PFSK-1 (cell line): ENCODE results near the gene MTHFD2L.

Experiments used
- FOXP2 ChIP-seq: optimal IDR thresholded peaks from 2 replicates; pipeline ENCODE3; 2011; ENCODE audit warnings: borderline replicate concordance, control low read depth, inconsistent platforms; ENCODE audit not compliant: insufficient read depth; ENCODE audit errors: extremely low read length, extremely low read depth
- POLR2AphosphoS5 ChIP-seq: IDR thresholded peaks from 2 replicates; pipeline ENCODE4 v1.6.1; 2012; ENCODE audit warnings: low read depth, mild to moderate bottlenecking, control low read depth, low read length, moderate library complexity
- SIN3A ChIP-seq: IDR thresholded peaks from 2 replicates; pipeline ENCODE4 v1.6.1; 2012; ENCODE audit warnings: mild to moderate bottlenecking, low read length, moderate library complexity, borderline replicate concordance; ENCODE audit not compliant: insufficient read depth
- TAF1 ChIP-seq: IDR thresholded peaks from 2 replicates; pipeline ENCODE4 v1.6.1; 2012; ENCODE audit warnings: low read length, control low read depth, borderline replicate concordance; ENCODE audit not compliant: insufficient read depth
- TF ChIP-seq, protein P1 (sequence below), 2 experiments: IDR thresholded peaks; 2 replicates each; pipeline versions ENCODE4 v1.6.1 to v1.8.0; 2011 to 2012; ENCODE audit warnings: low read depth in 2 of 2, low read length in 2 of 2, control low read depth in 1 of 2, inconsistent platforms in 1 of 2, mild to moderate bottlenecking in 1 of 2, moderate library complexity in 1 of 2; ENCODE audit not compliant: insufficient read depth in 1 of 2

The MTHFD2L gene

GRCh38 chr4:74331252-74331651 lies 173.3 kb downstream of the MTHFD2L start:
- TF ChIP-seq POLR2AphosphoS5: no peak
- TF ChIP-seq FOXP2: no peak
- TF ChIP-seq, protein P1, sequence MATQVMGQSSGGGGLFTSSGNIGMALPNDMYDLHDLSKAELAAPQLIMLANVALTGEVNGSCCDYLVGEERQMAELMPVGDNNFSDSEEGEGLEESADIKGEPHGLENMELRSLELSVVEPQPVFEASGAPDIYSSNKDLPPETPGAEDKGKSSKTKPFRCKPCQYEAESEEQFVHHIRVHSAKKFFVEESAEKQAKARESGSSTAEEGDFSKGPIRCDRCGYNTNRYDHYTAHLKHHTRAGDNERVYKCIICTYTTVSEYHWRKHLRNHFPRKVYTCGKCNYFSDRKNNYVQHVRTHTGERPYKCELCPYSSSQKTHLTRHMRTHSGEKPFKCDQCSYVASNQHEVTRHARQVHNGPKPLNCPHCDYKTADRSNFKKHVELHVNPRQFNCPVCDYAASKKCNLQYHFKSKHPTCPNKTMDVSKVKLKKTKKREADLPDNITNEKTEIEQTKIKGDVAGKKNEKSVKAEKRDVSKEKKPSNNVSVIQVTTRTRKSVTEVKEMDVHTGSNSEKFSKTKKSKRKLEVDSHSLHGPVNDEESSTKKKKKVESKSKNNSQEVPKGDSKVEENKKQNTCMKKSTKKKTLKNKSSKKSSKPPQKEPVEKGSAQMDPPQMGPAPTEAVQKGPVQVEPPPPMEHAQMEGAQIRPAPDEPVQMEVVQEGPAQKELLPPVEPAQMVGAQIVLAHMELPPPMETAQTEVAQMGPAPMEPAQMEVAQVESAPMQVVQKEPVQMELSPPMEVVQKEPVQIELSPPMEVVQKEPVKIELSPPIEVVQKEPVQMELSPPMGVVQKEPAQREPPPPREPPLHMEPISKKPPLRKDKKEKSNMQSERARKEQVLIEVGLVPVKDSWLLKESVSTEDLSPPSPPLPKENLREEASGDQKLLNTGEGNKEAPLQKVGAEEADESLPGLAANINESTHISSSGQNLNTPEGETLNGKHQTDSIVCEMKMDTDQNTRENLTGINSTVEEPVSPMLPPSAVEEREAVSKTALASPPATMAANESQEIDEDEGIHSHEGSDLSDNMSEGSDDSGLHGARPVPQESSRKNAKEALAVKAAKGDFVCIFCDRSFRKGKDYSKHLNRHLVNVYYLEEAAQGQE (IDR thresholded peaks at IDR 0.05; ENCODE audit: insufficient read depth in 1 of 2, low read depth in 2 of 2, low read length in 2 of 2): no peak
- TF ChIP-seq SIN3A: no peak
- TF ChIP-seq TAF1: no peak

DNA sequence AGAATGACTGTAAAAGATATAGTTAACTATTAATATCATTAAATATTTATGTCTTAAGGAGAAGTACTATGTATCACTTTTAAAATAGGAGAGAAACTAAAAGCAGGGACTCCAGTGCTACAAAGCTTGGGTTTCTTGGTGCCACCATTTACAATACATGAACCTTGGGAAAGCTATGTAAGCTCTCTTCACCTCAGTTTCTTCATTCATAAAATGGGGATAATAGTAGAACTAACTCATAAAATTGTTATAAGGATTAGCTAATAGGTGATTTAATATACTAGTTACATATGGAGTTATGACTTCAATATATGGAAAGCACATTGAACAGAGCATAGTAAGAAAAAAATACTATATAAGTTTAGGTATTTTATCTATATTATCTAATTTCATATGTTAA lies 174.0 kb downstream of the MTHFD2L start:
- TF ChIP-seq POLR2AphosphoS5: no peak

DNA sequence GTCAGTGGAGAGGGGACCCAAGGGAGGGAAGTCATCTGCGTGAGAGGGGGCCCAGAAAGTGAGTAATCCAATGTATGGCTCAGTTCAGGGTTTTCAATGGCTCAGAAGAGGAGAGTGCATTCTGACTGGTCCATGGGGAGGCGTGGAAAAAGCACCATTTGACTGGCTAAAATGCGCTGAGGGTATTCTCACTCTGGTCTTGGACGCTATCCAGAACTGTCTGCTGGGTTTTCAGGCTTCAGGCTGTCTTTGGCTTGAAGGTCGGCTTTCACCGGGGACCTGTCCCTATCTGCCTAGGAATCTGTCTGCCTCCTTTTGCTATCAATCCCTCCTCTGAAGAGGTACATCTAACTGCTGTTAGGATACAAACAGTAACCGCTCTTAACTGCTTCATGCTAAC lies 176.7 kb downstream of the MTHFD2L start:
- no peak for TF ChIP-seq TAF1
- no peak for TF ChIP-seq POLR2AphosphoS5
- no peak for TF ChIP-seq FOXP2
- TF ChIP-seq SIN3A: no peak
- TF ChIP-seq, protein P1 (IDR thresholded peaks at IDR 0.05; ENCODE audit: insufficient read depth in 1 of 2, low read depth in 2 of 2, low read length in 2 of 2): no peak

DNA sequence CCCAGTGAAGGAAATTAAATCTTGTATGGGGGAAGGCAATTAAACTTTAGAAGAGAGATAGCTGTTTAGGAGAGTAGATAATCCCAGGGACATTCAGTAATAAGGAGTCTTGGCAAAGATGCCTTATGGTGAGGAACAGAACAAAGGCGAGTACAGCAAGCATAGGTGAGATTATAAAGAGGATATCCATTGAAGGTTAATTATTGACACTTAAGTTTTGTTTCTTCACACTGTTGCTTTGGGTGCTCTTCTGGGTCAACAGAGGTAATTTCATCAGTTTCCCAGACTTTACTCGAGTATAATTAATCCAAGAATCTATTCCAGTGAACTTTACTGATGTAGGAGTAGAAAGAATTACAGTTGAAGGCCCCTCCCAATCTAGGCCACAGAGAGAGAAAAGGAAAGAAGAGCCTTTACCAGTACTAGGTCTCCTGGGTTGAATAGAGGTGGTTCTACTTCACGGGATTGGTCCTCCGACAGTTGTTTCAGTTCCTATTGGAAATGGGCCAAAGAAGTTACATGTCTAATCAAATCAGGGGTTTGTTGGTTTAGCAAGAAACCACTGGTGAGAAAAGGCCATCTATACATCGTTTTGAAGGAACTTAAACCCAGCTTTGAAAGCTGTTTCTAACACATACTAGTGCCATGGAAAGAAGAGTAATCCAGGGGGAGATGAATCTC lies 177.6 kb downstream of the MTHFD2L start:
- TF ChIP-seq, protein P1 (IDR thresholded peaks at IDR 0.05; ENCODE audit: insufficient read depth in 1 of 2, low read depth in 2 of 2, low read length in 2 of 2): no peak
- no peak for TF ChIP-seq POLR2AphosphoS5
- no peak for TF ChIP-seq SIN3A
- TF ChIP-seq TAF1: no peak
- TF ChIP-seq FOXP2: no peak

GRCh38 chr4:74338792-74339333 lies 180.9 kb downstream of the MTHFD2L start:
- TF ChIP-seq FOXP2 (no peak), SIN3A (no peak), POLR2AphosphoS5 (no peak), TAF1 (no peak)
- TF ChIP-seq, protein P1 (IDR thresholded peaks at IDR 0.05; ENCODE audit: insufficient read depth in 1 of 2, low read depth in 2 of 2, low read length in 2 of 2): no peak
